Activated CD4-positive, alpha-beta T cell treated with anti-CD3 and anti-CD28 coated beads, Interleukin-2, amount 50 U/mL, for 48 hours (primary cell): ENCODE measurements around the gene KCNMB3.
"Not testable (repeated sequence)": the region's sequence is repeated elsewhere in the genome, so short reads cannot be mapped to it uniquely, and the experiment has no call there.

Experiments used
- DNase-seq, 2 experiments: peaks; one replicate each; pipeline ENCODE4 v3.0.0-alpha.2; 2020

KCNMB3 gene, protein sequence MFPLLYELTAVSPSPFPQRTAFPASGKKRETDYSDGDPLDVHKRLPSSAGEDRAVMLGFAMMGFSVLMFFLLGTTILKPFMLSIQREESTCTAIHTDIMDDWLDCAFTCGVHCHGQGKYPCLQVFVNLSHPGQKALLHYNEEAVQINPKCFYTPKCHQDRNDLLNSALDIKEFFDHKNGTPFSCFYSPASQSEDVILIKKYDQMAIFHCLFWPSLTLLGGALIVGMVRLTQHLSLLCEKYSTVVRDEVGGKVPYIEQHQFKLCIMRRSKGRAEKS

DNA sequence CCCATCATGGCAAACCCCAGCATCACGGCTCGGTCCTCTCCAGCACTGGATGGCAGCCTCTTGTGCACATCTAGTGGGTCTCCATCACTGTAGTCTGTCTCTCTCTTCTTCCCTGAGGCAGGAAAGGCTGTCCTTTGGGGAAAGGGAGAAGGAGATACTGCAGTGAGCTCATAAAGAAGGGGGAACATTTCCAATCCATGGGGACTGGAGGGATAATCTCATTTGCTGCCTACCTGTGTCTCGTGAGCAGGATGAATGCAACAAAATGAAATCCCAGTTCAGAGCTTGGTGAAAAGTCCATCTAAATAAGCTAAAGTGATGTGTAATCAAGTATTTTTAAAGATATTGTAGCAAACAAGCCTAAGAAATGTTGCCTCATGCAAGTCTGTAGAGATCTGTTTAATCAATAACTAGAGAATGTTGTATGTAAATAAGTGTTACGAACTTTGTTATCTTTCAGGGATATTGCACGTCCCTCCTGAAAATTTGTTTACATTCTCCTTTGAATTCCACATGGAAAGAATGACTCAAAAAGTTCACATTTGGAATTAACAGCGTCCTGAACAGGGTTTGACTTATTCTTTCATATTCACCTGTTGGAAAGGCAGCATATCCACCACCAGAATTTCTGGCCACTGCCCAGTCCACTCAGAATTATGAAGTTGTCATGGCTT lies at the start of gene KCNMB3:
Gene KCNMB3 (minus strand): TSS at position 312 of the 674 bp plus-strand sequence. CDS start 124 bp downstream, at position 188.
- no peak for DNase-seq

DNA sequence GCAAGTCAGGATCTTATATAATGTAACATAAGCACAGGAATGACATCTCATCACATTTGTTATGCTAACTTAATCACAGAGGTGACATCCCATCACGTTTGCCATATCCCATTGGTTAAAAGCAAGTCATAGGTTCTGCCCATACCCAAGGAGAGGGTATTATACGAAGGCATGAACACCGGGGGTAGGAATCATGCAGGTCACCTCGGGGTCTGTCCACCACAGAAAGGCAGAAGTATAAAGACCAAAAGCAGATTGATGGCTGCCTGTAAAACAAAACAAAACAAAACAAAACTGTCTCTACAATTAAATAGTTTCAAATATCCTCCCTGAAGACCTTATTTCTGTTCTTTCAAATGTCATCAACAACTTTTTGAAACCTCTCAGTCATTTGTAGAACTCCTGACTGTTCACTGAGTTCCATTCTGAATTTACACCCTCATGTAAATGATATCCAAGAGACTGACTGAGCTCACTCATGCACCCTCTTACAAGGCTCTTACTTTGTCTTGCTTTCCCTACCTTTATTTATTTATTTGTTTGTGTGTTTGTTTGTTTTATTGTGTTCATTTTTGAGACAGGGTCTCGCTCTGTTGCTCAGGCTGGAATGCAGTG lies 49.2 kb upstream of the KCNMB3 start:
- DNase-seq: no peak

DNA sequence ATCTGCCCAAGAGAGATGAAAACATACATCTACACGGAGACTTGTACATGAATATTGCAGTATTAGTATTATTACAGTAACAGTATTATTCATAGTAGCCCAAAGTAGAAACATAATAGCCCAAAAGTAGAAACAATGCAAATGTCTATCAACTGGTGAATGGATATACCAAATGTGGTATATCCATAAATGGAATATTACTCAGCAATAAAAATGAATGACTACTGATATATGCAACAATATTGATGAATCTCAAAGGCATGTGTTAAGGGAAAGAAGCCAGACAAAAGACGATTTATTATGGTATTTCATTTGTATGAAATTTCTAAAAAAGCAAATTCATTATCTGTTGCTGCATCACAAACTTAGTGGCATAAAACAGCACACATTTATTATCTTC lies 48.4 kb upstream of the KCNMB3 start:
- DNase-seq: no peak

DNA sequence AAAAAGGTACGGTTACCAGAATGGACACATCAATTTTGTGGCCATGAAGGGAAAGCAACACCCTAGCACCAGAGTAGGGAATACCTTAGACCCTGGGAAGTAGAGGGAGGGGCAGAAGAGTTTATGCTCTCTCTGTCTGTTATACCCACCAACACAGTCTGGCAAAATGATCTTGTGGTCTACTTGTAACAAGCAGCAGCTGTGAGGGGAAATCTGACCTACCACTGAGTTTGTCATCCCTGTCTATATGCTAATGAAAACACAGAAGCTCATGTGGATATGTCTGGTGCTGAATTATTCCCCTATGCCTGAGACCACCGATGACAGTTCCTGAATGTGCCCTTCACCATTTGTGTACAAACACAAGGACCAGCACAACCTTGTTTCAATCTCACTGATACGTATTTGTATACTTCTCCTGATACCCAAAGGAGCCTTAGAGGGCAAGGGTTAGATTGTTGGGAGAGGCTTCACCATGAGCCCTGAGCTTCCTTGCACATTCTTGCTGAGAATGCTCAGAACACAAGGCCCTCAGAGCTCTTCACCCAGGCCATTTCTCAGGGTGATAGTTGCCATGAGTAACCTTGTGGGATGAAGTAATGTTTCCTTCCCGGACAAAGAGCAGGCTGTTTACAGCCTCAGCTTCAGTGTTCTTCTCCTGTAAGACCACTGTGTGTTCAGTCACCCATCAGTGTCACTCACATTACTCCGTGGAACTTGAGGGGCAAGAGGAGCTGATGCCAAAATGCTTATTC lies 47.2 kb upstream of the KCNMB3 start:
- no peak for DNase-seq

DNA sequence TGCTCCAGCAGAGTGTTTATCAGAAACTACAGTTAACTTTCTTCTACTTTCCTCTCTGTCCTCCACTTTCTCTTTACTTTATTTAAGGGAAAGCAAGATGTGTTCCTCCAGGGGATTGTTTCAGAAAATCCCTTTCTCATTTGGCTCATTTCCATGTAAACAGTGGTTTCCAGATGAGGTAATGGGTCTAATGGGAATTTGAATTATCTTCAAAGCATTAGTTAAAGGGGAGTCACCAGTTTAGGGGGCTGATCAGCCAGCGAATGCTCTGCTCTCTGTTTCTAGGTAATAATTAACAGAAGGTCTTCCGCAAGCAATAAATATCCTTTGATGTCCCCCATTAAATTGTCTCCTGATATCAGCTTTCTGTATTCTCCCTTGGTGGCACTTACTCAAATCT lies 41.5 kb upstream of the KCNMB3 start:
- no peak for DNase-seq

DNA sequence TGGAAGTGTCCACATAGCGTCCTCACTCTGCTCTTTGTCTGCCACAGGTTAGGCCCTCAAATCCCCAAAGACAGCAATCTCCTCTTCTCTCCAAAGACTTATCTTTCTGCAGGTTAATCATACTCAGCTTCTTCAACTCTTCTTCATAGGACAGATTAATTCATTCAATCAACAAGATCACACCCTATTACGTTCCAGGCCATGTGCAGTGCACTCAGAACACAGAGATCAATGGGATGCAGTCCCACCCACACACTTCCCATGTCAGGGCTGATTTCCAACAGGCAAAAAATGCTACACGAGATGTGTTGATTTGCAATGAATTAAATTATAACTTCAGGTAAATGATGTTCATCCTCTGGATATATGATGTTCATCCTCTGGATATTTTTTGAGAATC lies 38.4 kb upstream of the KCNMB3 start:
- no peak for DNase-seq

DNA sequence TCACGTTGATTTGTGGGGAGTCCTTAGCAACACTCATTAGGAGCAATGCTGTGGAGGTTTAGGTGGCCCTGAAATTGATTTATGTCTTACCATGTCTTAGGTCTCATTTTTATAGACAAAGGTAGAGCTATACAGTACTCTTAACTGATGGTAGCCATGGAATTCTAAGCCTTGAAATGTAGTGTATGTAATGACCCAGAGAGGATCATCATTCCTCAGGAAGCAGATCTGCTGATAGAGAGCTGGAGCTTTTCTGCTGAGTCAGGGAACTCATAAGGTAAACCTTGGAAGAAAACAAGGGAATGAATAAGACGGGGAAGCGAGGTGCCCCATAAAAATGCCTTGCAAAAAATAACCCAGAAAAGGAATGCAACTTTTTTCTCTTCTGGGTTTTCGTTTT lies 37.9 kb upstream of the KCNMB3 start:
- DNase-seq: no peak

DNA sequence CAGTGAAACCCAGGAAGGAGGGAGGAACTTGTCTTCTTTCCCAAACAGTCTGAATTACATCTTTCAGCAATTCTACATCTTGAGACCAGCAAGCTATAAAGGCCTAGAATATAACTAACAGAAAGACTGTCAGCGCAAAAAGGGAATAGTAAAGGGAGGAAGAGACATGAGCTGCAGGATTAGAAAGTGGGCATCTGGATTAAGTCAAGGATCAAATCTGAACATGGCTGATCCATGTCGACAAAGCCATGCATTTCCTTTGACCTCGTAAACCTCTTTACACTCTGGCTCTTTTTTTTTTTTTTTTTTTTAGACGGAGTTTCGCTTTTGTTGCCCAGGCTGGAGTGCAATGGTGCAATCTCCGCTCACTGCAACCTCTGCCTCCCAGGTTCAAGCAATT lies 35.4 kb upstream of the KCNMB3 start:
- DNase-seq: no peak

DNA sequence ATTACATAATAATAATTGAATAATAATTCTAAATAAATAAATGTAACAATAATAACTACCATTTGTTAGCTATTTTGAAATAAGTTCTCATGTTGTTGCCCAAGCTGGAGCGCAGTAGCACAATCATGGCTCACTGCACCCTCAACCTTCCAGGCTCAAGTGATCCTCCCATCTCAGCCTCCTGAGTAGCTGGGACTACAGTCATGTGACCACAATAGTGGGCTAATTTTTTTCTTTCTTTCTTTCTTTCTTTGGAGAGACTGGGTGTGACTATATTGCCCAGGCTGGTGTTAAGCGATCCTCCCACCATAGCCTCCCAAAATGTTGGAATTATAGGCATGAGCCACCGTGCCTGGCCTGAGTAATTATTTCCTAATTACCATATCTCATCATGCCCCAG lies 30.9 kb upstream of the KCNMB3 start:
- DNase-seq: no peak

DNA sequence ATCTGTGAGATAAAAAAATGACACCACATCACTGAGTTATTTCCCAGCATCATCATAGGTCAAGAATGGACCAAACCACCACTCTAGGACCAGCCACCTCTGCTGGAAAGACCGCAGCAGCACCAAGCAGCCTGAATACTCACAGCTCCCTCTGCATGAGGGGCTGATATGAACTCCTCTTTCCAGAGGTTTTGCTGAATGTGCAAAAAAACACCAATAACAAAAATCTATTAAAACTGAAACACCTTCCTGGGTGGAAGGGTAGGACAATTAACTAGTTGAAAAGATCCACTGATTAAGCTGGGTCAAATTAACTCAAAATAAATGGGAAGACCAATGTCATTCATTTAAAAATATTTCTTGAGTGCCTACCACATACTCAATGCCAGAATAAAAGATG lies 28.9 kb upstream of the KCNMB3 start:
- no peak for DNase-seq

DNA sequence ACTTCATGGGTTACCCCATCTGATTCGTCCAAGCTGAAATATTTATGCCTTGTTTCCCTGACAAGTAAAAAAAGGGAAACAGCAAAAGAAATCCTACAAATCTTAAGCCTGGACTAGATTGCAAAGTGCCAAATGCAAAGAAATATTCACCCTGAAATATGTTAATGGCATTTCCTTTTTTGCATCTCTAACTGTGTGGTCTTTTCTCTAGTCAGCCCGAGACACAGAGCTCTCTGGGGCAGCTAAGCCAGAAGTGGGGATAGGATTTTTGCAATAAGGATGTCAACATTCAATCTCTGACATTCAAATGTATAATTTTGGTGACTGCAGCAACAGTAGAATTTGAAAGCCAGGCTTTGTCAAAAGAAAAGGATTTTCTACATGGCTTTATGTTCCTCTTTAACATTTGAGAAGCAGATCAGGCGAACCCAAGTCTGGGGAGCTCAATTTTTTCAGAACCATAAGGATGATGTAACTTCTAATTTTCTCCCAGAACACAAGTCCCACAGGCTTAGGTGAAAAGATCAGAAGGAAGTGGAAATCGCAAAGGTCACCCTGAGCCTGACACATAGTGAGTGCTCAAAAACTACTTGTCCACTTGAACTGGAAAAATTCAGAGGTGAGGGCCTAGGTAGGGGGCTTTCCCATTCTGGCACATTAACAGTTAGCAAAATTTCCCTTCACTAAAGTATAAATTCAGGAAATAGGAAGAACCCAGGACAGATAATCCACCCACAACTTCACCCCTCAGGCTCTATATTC lies 28.2 kb upstream of the KCNMB3 start:
- no peak for DNase-seq

DNA sequence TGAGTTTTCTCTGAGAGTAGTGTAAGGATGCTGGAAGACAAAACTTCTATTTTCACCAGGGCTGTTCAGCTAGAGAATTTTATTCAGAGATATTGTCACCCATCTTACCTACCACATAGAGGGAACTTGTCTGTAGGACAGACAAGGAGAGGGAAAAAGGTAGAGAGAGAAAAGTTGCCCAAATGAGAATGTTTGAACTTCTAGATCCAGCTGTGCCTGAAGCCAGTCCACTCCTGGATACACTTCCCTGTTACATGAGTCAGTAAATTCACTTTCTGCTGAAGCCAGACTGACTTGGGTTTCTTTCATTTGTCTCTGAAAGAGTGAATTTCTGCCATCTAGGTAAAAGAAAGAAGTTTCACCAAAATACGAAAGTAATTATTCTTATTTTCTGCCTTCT lies 27.2 kb upstream of the KCNMB3 start:
- no peak for DNase-seq

DNA sequence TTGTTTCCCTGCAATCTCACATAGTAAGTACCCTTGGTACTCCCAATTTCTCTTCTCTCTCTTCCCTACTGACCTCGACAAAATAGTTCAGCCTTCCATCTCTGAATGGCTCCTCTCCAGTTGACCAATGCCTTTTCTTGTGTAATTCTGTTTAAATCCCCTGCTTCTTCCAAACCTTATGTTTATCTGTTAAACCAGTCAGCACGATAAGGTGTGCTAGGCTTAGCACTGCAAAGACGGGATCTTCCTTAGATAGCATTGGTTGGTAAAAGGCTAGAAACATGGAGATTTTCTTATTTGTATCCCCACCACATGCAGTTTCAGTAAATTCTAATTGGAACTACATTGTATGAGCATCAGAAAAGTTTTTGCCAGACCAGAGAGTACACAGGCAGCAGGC lies 25.8 kb upstream of the KCNMB3 start:
- no peak for DNase-seq

DNA sequence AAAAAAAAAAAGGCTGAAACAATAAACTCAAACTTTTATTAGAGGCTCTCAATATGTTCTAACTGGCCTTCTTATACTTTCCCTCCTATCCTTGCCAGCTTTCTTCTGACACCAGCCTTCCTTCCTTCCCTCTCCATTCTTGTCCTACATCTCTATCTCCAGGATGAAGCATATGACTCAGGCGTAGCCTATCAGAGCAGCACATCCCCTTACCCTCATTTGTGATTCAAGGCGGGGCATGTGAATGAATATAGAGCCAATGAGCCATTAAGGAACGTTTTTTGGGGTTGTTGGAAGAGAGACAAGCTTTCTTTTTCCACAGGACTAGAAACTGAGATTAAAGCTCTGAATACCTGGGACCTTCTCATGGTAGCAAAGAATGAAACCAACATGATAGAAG lies 25.1 kb upstream of the KCNMB3 start:
- DNase-seq: no peak

DNA sequence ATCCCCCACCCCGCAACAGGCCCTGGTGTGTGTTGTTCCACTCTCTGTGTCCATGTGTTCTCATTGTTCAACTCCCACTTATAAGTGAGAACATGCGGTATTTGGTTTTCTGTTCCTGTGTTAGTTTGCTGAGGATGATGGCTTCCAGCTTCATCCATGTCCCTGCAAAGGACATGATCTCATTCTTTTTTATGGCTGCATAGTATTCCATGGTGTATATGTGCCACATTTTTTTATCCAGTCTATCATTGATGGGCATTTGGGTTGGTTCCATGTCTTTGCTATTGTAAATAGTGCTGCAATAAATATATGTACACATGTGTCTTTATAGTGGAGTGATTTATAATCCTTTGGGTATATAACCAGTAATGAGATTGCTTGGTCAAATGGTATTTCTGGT lies 23.5 kb upstream of the KCNMB3 start:
- DNase-seq: not testable (repeated sequence)

DNA sequence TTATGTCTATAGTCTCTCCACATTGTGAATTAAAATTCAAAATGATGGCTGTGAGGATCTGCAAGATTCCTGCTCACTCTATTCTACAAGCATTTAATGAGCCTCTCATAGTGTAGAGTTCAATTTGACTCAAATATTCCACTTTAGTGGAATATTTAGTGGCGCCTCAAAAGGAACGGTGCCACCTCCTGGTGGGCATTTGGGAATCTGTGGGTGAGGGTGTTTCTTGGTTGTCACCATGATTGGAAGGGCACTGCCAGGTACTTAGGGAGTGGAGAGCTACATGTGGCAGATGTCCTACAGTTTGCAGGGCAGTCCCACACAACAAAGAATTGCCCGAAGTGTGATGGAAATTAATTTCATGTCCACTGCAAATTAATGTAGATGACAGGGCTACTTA lies 21.5 kb upstream of the KCNMB3 start:
- no peak for DNase-seq

DNA sequence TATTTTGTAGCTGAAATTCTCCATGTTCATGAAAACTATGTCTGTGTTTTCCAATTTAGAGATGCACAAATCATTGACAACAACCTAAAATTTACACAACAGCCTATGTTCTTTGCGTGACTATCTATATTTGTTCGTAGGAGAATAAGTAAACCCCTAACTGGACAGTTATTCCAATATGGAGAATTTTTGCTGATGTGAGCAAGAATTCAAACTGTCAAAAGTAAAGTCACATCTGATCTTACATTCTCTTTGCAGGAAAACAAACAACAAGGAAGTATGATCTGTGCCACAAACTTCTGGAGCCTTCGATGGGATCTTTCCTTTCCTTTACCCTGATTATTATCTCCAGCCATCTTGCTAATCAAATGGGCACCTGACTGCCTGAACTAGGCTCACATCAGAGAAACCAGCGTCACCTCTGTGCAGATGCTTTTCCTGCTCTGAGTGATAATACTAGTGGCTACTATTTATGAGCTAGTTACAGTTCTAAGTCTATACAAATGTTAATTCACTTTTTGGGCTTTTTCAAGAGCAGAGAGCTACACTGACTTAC lies 18.3 kb upstream of the KCNMB3 start:
- no peak for DNase-seq

DNA sequence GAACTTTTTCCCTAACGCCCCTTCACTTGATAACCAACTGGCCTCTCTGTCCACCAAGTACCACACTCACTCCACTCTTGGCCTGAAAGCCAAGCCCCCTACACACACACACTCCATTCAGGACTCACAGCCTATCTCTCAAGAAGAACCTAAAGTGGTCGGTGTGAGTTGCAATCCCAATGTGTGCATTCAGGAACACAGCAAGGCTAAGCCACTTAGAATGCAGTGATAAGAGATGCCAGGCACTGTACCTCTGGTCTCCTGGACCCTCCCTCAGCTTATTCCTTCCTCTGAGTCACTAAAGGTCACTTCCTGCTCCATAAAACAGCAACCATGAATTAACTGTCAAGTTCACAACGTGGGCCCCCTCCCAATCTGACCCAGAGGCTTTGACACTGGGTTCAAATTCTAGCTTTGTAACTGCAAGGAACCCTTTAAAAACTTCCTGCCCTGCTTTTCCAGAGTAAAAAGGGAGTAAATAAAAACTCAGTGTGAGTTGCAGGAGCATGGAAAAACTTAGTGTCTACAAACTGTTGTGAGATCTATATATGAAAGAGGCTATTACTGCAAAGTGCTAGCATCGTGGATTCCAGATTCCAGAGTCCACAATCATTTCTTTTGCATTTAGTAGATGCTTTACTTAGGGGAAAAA lies 17.6 kb upstream of the KCNMB3 start:
- DNase-seq: no peak

DNA sequence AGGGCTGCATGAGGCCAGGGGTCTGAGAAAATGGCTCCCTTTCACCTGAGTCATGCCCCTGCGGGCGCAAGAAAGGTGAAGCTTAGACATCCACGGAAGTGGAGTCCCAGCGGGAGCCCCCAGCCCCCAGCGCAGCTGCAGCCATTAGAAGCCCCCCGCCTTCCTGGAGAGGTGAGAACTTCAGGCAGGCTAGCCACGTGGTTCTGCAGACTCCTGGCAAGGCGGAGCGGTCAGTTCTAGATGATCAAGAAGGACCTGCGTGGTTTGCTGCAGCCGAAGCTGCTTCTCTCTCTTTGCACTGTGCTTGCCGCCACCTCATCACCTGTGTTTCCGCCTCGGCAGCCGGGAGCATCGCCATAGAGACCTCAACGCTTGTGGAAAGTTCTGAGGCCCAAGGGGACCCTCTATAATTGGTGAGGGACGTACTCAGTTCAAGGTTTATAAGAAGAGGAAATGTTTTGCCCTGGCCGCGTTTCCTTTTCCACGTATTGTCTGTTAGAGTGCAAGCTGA lies 15.8 kb upstream of the KCNMB3 start:
- DNase-seq: no peak

DNA sequence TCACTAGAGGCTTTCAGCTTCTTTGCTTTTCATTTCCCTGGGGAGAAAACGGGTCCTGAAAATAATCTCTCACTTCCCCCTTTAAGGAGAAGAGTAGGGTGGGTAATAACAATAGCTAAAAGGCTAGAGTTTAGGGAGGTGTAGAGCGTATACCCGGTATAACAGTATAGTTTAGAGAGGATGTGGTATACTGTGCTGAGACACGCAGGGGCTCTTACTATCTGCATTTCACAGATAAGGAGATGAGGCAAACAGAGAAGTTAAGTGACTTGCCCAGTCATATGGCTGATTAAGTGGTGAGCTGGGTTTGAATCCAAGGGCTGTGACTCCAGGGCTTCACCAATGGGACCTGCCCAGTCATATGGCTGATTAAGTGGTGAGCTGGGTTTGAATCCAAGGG lies 15.0 kb upstream of the KCNMB3 start:
- no peak for DNase-seq

DNA sequence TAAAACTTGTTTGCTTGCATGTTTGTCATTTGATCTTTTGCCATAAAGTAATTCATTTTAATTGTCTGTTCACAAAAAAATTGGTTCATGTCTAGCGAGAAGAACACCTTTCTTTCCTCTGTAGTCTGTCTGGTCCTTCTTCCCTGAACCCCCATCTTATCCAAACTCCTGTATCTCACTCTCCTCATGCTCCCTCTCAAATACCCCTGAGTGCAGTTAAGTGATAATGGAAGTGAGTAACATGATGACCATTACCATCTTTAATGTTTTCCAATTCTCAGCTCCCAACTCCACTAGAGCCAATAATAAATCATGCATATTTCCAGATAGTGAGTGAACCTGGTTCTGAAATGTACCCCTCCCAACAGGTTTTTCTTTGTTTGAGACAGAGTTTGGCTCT lies 14.2 kb upstream of the KCNMB3 start:
- no peak for DNase-seq

DNA sequence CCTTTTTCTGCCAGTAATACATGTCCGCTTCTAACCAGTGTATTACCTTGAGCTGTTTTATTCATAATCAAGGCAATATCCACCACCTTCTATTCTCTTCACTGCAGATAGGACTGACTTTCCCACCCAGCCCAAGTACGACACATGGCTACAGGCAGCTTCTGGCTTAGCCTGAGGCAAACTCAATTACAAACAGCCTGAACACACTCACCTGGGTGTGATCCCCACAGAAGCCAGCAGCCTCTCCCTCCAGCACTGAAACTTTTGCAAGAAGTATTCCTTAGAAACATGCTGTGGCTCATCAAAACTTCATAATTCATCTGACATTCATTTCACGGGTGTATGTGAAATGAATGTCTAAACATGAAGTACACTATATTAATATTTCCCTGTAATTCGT lies 13.5 kb upstream of the KCNMB3 start:
- DNase-seq: no peak
